ENCODE results near the gene FOXC2.
"Not testable (repeated sequence)": the region's sequence is repeated elsewhere in the genome, so short reads cannot be mapped to it uniquely, and the experiment has no call there.

FOXC2 gene

GRCh38 chr16:86581458-86581857 lies 14.8 kb downstream of the FOXC2 start:
- Histone ChIP-seq H3K4me3 (peak overlapping the region; percentile 82), H3K27ac (peak overlapping the region; percentile 98)
- TF ChIP-seq CTCF (IDR thresholded peaks at IDR 0.05) = no peak
- peak; percentile 72 for DNase-seq (ENCODE audit: low spot score)

- DNase-seq (ENCODE audit: low spot score) = no peak
- H3K27ac ChIP-seq = peak overlapping the region; percentile 86 to 98
- no peak overlapping the region for H3K4me3 ChIP-seq
- no peak for TF ChIP-seq CTCF (IDR thresholded peaks at IDR 0.05)
Observed at GRCh38 chr16:86584071-86584685, 17.5 kb downstream of the FOXC2 start.

GRCh38 chr16:86584726-86585721 lies 18.4 kb downstream of the FOXC2 start:
- peak overlapping the region; percentile 86 to 98 for H3K27ac ChIP-seq
- TF ChIP-seq CTCF (IDR thresholded peaks at IDR 0.05) = no peak
- DNase-seq (ENCODE audit: low spot score) = no peak
- peak overlapping the region; percentile 23 for H3K4me3 ChIP-seq

- TF ChIP-seq CTCF (IDR thresholded peaks at IDR 0.05) = no peak
- H3K27ac ChIP-seq = peak overlapping the region; percentile 86 to 98
- no peak for DNase-seq (ENCODE audit: low spot score)
- peak overlapping the region; percentile 33 for H3K4me3 ChIP-seq
Observed at GRCh38 chr16:86585821-86586611, 19.4 kb downstream of the FOXC2 start.

GRCh38 chr16:86587487-86587886 lies 20.9 kb downstream of the FOXC2 start:
- H3K4me3 ChIP-seq = no peak overlapping the region
- no peak for DNase-seq (ENCODE audit: low spot score)
- no peak for TF ChIP-seq CTCF (IDR thresholded peaks at IDR 0.05)
- peak overlapping the region; percentile 86 to 98 for H3K27ac ChIP-seq

- H3K27ac ChIP-seq = peak overlapping the region; percentile 86 to 98
- H3K4me3 ChIP-seq; DNase-seq (ENCODE audit: low spot score): not testable (repeated sequence)
Observed at GRCh38 chr16:86587955-86588354, 21.3 kb downstream of the FOXC2 start.
